Endothelial cell of umbilical vein (primary cell): ENCODE results near the gene TECPR2.

Source experiments
- CTCF ChIP-seq, 2 donors: IDR thresholded peaks; 1 replicate in 1 of 2; 2 replicates in 1 of 2; pipeline ENCODE4 v1.5.1; 2011; ENCODE audit warnings: low read length in 2 of 2, mild to moderate bottlenecking in 2 of 2, moderate library complexity in 2 of 2, control low read depth in 1 of 2, inconsistent platforms in 1 of 2, low read depth in 1 of 2; ENCODE audit not compliant: insufficient read depth in 1 of 2; ENCODE audit errors: extremely low read depth in 1 of 2
- EZH2 ChIP-seq: IDR thresholded peaks from 2 replicates; pipeline ENCODE4 v1.6.1; 2012; ENCODE audit warnings: borderline replicate concordance, low read depth, mild to moderate bottlenecking, moderate library complexity, low read length, inconsistent platforms; ENCODE audit not compliant: severe bottlenecking
- FOS ChIP-seq: IDR thresholded peaks from 2 replicates; pipeline ENCODE4 v1.6.1; 2011; ENCODE audit warnings: mild to moderate bottlenecking, low read length, moderate library complexity, borderline replicate concordance; ENCODE audit not compliant: insufficient read depth
- GATA2 ChIP-seq: IDR thresholded peaks from 2 replicates; pipeline ENCODE4 v1.7.0; 2011; ENCODE audit warnings: low read depth, mild to moderate bottlenecking, moderate library complexity, mixed read lengths, low read length; ENCODE audit not compliant: insufficient read length, insufficient read depth
- JUN ChIP-seq: IDR thresholded peaks from 2 replicates; pipeline ENCODE4 v1.6.1; 2011; ENCODE audit warnings: borderline replicate concordance, low read depth; ENCODE audit not compliant: insufficient read length, insufficient read depth
- MAX ChIP-seq: IDR thresholded peaks from 2 replicates; pipeline ENCODE4 v1.6.1; 2011; ENCODE audit not compliant: insufficient read depth, insufficient read length
- MYC ChIP-seq: IDR thresholded peaks from one replicate; pipeline ENCODE4 v1.6.1; 2011; ENCODE audit warnings: mild to moderate bottlenecking, low read depth, low read length
- POLR2A ChIP-seq: IDR thresholded peaks from 2 replicates; pipeline ENCODE4 v1.6.1; 2012; ENCODE audit warnings: low read depth, mild to moderate bottlenecking, control low read depth, low read length
- POLR2AphosphoS5 ChIP-seq: IDR thresholded peaks from 2 replicates; pipeline ENCODE4 v1.6.1; 2012; ENCODE audit warnings: low read depth, mild to moderate bottlenecking, control low read depth, low read length, moderate library complexity; ENCODE audit not compliant: insufficient read depth

GRCh38 chr14:102505775-102506625 lies 143.3 kb downstream of the TECPR2 start:
- TF ChIP-seq POLR2A (no peak), CTCF (IDR thresholded peaks at IDR 0.05; ENCODE audit: extremely low read depth in 1 of 2, insufficient read depth in 1 of 2, low read depth in 1 of 2, low read length in 2 of 2) (no peak), EZH2 (no peak), POLR2AphosphoS5 (no peak), JUN (no peak), FOS (no peak), MYC (no peak), GATA2 (no peak), MAX (no peak)
